GM12873 (cell line): Measurements from ENCODE around the gene ABCD2.

Experiments
- CTCF ChIP-seq: IDR thresholded peaks from 2 replicates; pipeline ENCODE4 v1.5.1; 2012; ENCODE audit warnings: low read depth, mild to moderate bottlenecking, moderate library complexity, low read length, control low read depth; ENCODE audit not compliant: insufficient read depth; ENCODE audit errors: missing control alignments

ABCD2 gene

GRCh38 chr12:39632670-39633069, 13.1 kb upstream of the ABCD2 start:
- no peak for TF ChIP-seq CTCF

- TF ChIP-seq CTCF: no peak
Observed at GRCh38 chr12:39628836-39629235, 9.2 kb upstream of the ABCD2 start.

- no peak for TF ChIP-seq CTCF
Observed at GRCh38 chr12:39627914-39628313, 8.3 kb upstream of the ABCD2 start.

- TF ChIP-seq CTCF: no peak
Observed at GRCh38 chr12:39626033-39626814, 6.6 kb upstream of the ABCD2 start.

GRCh38 chr12:39623919-39624318, 4.3 kb upstream of the ABCD2 start:
- TF ChIP-seq CTCF: no peak

- TF ChIP-seq CTCF: no peak
Observed at GRCh38 chr12:39622306-39622705, 2.7 kb upstream of the ABCD2 start.

GRCh38 chr12:39621670-39622069, 2.1 kb upstream of the ABCD2 start:
- TF ChIP-seq CTCF: no peak
